CD4-positive, alpha-beta T cell treated with Interleukin-12 subunit alpha and Interleukin-12 subunit beta, for 1 hour (primary cell): ENCODE results near the gene SLC30A10.
"Not testable (repeated sequence)": the region's sequence is repeated elsewhere in the genome, so short reads cannot be mapped to it uniquely, and the experiment has no call there.

Source experiments
- DNase-seq: peaks from one replicate; pipeline ENCODE4 v3.0.0-alpha.2; 2020

The SLC30A10 gene

DNA sequence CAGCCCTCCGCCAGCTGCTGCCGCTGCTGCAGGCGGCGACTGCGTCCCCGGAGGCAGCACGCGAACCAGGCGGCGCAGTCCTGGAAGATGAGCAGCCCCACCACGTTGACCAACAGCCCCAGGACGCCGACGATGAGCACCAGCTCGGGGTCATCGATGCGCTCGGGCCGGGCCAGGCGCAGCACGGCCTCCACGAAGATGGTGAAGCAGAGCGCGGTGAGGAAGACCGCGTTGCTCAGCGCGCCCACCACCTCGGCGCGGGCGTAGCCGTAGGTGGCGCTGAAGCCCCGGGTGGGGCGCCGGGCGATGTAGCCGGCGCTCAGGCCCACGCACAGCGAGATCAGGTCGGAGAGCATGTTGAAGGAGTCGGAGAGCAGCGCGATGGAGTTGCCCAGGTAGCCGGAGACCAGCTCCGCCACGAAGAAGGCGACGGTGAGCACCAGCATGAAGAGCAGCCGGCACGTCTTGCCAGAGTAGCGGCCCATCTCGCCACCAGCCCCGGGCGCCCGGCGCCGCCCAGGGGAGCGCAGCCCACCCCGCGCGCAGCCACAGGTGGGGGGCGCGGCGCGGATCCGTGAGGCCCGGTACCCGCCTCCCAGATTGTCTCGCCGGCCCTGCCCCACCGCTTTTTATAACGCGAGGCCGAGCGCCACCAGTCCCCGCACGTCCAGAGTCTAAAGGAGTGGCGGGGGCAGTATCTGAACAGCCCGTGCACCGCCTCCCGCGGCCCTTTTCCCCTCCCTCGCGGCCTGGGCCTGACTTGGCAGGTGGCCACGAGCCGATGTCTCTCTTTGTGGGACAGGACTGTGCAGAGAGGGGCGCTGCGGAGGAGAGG lies at the start of gene SLC30A10:
Gene SLC30A10 (minus strand): TSS at position 602 of the 835 bp plus-strand sequence. CDS start 117 bp downstream, at position 485.
- DNase-seq: no peak

DNA sequence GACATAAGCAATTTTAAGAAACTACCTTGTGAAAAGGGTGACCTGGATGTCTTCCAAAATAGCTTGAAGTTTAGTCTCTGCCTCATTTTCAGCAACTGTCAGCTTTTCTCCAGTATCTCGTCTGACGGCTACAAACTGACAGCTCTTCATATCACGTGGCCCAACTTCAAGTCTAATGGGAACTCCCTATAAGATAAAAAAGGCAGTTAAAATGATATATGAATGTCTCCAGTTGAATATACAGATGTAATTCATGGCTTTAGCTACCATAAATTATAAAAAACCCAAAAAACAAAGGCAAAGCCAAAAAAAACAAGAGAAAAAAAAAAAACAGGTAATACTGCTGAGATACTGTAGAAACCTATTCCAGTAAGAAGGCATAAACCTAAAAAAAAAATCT lies 44.9 kb upstream of the SLC30A10 start:
- DNase-seq: no peak

DNA sequence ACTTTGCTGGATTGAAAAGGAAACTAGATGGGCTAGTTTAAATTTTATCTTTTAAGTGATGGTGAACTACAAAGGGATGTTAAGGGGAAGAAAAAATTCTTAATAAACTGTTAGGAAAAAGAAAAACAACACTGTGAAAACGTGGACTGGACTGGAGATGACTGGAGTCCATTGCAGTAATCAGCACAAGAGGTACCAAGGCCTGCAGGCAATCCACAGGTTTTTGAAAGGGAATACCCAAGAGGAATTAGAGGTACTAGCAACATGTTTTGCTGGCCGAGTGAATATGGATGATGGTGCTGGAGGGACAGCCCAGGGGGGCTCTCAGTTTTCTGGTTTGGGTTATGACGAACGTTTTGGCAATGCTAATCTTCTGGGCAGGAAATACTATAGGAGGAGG lies 39.0 kb upstream of the SLC30A10 start:
- DNase-seq: no peak

DNA sequence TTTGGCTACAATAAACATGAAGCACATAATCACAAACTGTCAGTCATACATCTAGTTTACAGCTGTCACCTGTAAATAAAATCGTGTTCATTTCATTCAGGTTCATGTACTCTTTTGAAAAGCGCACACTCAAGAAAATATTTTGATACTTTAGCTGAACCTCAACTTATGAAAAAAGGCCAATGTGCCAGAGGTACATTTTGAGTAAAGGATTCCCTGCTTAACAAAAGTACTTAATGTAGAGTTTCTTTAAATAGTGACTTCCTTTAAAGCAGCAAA lies 37.7 kb upstream of the SLC30A10 start:
- DNase-seq: no peak

DNA sequence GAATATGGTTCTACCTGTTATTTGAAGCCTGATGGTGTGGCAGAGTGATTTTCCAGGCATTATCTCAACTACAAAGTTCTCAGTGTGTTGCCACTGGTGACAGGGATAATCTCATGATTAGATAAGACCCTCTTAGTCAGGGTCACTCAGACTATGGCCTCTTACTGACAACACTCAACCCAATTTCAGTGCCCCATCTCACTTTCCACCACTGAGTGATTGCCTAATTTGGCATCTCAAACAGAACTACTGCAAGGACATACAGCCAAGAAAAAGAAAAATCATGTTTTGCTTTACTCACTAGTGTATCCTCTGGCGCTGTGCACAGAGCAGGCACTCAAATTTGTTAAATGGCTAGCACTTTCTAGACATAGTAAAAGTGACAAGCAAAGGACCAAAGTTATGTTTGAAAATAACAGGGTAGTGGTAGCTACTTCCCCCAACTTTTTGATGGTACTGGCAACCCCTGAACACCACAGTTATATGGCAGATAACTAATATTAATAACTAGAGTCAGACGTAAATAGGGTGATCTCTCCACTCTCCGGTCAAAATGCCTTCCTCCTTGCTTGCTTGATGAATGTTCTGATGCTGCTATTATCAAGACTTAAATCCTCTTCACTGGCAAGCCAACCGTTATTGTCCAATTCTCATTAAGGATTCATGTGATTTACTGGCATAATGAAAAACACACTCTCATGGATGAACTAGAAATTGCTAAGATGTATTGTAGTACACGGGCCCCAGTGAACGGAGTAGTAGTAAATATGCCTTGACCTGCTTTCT lies 37.1 kb upstream of the SLC30A10 start:
- no peak for DNase-seq

DNA sequence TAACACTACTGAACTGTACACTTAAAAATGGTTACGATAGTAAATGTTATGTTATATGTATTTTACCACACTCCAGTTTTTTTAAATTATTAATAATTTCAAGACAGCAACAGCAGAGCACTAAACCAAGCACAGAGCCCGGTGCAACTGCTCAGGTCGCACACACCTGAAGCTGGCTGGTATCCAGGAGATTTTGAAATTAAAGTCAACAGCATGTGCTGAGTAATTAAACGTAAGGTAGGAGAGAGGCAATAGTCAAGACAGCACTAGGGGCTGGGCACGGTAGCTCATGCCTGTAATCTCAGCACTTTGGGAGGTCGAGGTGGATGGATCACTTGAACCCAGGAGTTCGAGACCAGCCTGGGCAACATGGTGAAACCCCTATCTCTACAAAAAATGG lies 35.1 kb upstream of the SLC30A10 start:
- no peak for DNase-seq

DNA sequence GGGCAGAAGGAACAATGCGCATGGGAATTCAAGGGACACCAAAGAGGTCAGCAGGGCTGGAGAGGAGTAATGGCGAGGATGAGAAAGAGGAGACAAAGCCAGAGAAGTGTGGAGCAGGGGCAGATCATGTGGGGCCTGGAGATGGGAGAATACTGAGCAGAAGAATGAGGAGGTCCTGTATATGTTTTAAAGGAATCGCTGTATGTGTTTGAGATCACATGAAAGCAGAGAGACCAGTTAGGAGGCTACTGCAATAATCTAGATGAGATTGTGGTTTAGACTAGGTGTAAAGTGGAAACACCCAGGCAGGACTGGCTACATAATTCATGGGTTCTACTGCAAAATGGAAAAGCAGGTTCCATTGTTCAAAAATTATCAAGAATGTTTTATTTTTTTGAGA lies 33.3 kb upstream of the SLC30A10 start:
- no peak for DNase-seq

DNA sequence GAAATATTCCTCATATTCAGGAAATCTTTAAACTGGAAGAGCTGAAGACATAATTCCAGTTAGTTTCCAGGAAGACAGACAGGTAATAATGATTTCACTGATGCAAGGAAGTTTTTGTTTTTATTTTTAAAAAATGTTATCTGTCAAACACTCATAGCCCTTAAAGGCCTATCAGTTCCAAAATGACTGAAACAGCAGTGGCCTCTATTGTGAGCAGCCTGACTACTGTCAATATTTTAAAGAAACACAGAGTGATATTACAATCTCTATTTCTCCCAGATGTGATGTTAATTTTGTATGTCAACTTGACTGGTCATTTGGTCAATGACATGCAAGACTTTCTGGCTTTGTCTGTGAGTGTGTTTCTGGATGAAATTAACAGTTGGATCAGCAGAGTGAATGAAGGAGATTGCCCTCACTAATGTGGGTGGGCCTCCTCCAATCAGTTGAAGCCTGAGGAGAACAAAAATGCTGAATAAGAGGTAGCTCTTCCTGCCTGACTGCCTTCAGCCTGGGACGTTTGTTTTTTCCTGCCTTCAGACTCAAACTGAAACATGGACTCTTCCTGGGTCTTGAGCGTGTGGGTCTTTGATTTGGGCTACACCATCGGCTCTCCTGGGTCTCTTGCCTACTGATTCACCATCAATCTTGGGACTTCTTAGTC lies 31.3 kb upstream of the SLC30A10 start:
- DNase-seq: no peak

DNA sequence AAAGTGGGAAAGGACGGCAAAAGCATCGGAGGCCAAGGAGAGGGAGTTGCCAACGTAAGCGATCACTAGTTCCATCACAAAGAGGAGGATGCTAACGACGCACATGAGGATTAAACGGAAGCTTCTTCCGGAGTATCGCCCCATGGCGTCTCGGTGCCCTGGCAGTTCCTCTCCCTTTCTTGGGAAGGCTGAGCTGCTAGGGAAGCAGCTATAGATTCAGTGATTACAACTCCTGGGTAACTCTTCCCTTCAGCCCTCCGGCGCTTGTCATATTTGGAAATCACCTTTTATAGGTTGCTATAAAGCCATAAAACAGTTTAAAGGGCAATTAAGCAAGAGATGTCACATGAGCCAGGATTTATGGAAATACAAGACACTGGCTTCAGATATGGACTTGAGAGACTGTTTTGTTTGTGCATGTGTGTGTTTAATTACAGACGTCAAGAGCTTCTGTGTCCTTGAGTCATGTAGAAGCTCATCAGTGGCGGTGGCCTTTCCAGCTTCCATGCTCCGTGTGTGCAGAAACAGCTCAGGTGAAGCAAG lies 30.6 kb upstream of the SLC30A10 start:
- DNase-seq: no peak

DNA sequence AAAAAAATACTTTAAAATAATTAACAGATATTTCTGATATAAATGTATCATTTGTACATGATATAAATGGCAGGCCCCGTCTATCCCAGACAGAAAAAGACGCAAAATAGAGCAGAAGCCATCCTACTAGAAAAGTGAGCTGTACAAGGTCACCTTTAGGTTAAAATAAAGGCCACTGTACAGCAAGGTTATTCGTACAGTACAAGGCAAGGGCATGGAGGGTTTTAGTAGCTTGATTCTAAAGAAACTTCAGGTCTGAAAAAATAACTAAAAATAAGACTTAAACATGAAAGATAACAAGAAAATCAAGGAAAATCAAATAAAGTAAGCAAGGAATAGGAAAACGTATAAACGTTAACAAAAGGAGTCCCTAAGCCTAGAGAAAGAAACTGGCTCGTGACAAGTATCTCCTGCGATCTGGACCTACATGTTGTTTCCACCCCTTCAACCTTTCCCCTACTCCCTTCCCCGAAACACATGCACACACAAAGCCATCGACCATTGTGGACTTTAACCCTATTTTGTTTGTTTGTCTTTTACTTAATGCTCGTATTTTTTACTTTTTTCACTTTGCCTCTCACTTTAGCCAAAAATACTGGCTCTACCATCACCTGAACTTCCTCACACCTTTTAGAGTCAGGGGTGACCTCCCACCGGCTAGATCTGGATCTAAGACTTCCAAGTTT lies 26.5 kb upstream of the SLC30A10 start:
- no peak for DNase-seq

DNA sequence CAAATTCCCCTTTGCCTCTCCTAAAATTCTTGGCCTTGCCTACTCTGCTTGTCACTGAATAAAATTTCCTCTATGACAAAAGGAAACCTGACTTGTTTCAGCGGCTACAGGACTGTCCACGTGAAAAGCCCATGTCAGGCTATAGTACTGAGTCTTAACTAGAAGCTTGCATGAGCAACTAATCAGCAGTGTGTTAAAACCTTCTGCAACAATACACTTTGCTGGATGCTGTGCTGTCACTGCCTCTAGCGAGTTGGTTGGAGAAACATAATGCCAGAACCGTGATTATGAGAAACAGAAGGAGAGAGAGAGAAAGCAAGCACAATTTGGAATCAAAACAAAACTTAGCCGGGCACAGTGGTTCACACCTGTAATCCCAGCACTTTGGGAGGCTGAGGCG lies 25.7 kb upstream of the SLC30A10 start:
- DNase-seq: no peak

DNA sequence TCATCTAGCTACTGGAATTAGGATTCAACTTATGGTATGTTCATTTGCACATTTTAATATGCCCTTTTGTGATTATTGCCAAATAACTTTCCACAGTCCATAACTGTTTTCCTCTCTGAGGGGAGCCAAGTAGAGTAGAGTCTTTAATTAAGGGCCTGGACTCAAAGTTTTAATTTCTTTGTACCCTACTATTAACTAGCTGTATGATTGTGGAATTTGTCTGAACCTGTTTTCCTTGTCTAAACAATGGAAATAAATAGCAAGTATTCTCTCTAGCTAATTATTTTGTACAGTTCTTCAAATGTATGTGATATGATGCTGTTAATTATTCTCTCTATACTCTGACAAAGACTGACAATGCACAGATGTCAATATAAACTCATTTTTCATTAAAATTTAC lies 24.0 kb upstream of the SLC30A10 start:
- no peak for DNase-seq

DNA sequence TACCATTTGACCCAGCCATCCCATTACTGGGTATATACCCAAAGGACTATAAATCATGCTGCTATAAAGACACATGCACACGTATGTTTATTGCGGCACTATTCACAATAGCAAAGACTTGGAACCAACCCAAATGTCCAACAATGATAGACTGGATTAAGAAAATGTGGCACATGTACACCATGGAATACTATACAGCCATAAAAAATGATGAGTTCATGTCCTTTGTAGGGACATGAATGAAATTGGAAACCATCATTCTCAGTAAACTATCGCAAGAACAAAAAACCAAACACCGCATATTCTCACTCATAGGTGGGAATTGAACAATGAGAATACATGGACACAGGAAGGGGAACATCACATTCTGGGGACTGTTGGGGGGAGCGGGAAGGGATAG lies 20.9 kb upstream of the SLC30A10 start:
- not testable (repeated sequence) for DNase-seq

DNA sequence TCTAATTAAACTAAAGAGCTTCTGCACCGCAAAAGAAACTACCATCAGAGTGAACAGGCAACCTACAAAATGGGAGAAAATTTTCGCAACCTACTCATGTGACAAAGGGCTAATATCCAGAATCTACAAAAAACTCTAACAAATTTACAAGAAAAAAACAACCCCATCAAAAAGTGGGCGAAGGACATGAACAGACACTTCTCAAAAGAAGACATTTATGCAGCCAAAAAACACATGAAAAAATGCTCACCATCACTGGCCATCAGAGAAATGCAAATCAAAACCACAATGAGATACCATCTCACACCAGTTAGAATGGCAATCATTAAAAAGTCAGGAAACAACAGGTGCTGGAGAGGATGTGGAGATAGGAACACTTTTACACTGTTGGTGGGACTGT lies 20.4 kb upstream of the SLC30A10 start:
- not testable (repeated sequence) for DNase-seq

DNA sequence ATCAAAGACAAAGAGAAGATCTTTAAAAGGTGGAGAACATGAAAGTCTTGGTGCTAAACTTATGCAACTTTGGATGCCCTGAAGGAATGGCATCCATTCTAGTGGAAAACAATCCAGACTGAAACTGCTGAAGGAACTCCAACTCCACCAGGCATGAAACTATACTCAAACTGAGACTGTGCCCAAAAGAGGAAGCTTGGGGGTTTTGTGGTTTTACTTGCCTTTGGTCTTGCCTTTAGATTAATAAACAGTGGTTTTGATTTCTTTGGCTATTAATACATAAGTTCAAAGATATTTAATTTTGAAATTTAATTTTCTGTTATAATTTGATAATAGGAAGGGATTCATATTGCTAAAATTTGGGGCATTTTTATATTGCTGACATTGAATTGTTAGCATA lies 17.4 kb upstream of the SLC30A10 start:
- peak; percentile 2 for DNase-seq

DNA sequence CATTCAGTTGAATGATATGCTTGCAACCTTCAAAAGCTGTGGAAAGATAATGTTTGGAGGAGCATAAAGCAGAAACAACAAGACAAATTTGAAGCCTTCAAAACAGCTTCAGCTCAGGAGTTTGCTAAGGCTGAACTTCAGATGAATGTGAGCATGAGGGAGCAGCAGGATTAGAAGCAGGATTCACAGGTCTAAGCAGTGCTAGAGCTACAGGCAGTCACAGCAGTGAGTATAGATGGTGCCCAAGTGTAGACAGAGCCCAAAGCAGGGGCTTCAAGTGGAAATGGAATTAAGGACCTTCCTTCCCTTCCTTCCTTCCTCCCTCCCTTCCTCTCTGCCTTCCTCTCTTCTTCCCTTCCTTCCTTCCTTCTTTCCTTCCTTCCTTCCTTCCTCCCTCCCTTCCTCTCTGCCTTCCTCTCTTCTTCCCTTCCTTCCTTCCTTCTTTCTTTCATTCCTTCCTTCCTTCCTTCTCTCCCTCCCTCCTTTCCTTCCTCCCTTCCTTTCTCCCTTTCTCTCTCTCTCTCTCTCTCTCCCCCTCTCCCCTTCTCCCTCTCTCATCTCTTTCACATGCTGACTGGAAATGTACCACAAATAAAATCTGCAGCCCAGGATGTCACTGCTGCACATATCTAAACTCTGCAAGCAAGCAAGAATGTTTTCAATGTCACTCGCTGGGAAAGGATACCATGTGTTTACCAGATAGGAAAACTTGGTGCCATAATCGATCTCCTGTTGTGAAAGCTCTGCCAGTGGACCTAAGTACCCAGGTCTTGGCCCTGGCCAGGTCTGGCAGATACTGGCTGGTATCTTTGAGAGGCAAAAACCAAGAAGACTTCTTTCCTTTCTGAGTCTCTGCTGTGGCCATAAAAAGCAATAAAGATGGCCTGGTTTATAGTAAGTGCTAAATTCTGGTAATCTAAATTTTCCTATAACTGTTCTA lies 13.1 kb upstream of the SLC30A10 start:
- DNase-seq: no peak

DNA sequence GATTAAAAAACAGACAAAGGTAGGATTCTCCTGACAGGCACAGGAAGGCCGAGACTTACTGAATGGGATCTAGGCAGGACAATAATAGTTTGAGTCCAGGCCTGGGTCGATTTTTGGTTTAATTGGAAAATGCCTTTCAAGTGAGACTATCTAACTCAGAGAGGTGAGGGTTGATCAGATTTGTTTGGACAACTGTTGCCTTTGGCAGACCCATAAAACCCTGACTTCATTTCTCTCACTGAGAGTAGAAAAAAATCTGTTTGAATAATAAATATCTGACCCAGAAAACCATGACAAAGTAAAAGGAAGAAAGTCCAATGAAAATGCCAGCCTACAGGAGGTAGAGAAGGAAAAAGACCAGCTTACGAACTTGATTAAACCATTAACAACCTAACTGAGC lies 12.3 kb upstream of the SLC30A10 start:
- DNase-seq: no peak

DNA sequence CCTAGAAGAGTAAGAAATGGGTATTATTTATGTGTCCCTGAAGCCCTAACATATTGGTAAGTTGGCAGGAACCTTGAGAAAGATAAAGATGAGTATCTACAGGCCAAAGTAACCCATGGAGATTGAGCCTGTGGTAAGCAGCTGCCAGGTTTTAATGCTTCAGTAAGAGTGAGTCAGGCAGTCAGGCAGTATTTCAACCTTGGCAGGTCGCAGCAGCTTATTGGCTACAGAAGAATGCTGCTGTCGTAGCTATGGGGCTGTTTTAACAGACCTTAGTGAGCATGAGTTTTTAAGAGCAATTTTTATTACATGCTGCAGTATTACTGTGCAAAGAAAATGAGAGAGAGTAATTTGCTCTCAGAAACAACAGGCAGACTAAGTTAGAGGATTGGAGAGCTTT lies 10.3 kb upstream of the SLC30A10 start:
- DNase-seq: no peak

DNA sequence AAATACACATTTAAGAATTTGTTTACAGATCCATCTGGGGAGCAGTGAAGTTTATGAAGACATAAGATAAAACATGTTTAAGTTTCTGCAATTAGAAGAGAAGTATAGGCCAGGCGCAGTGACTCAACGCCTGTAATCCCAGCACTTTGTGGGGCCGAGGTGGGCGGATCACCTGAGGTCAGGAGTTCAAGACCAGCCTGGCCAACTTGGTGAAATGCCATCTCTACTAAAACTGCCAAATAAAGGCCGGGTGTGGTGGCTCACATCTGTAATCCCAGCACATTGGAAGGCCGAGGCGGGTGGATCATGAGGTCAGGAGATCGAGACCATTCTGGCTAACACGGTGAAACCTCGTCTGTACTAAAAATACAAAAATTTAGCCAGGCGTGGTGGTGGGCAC lies 5.4 kb upstream of the SLC30A10 start:
- not testable (repeated sequence) for DNase-seq

DNA sequence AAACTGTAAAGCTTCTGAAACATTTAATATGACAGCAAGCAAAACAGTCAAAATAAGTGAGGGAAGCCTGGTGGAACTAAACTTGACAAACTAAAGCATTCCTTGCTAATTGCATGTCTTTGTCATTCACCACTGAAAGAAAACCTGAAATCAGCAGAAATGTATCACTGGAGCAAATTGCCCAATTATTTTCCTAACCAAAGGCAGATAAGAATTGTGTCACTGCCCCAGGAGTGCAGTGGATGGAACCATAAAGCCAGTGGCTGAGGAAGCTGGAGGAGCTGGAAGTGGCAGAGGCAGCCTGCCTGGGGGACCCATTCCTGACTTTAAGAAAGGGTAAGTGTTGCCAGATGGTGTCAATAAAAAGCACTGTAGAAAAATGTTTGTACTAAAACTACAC lies 2.7 kb upstream of the SLC30A10 start:
- no peak for DNase-seq

DNA sequence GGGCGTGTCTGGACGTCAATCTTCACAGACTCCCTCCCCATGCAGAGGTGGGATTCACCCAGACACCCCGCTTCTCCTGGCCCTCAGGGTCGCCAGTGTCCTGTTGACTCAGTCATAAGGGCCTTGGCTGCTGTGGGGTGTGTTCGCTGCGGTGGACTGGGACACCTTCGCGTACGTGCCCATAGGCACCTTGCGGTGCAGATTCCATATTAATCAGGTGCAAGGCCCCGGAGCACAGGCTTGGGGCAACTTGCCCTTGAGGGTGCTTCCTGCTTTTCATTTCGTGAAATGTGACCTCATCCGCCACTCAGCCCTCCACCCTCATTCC lies 398 bp upstream of the SLC30A10 start:
- DNase-seq: no peak
